Hepatocyte (in vitro differentiated cells): ENCODE data around the gene DLG2. TPM values are rescaled to one million over a fixed set of nuclear protein-coding genes. Genes with fewer than 3 reads are reported as not detected.

Source experiments
- DNase-seq: peaks from one replicate; pipeline ENCODE4 v3.0.0-alpha.2; 2016; ENCODE audit warnings: low spot score
- H2AFZ ChIP-seq: fragments of 200-600 bp; sonication (generic); 2 replicates; pipeline ENCODE4 v1.6.0; 2016; ENCODE audit warnings: antibody characterized with exemption, mild to moderate bottlenecking
- H3K27ac ChIP-seq: fragments of 200-600 bp; sonication (generic); 2 replicates; pipeline ENCODE4 v1.5.1; 2016; ENCODE audit warnings: mild to moderate bottlenecking
- H3K27me3 ChIP-seq: fragments of 200-600 bp; sonication (generic); 2 replicates; pipeline ENCODE4 v1.6.1; 2016
- H3K36me3 ChIP-seq: fragments of 200-600 bp; sonication (generic); replicated peaks from 2 replicates; pipeline ENCODE4 v1.5.1; 2016; ENCODE audit warnings: low read depth; ENCODE audit not compliant: insufficient read depth
- H3K4me1 ChIP-seq: fragments of 200-600 bp; sonication (generic); 2 replicates; pipeline ENCODE4 v1.5.1; 2016; ENCODE audit warnings: mild to moderate bottlenecking, moderate library complexity; ENCODE audit not compliant: insufficient read depth
- H3K4me2 ChIP-seq: fragments of 200-600 bp; sonication (generic); 2 replicates; pipeline ENCODE4 v1.6.0; 2016
- H3K4me3 ChIP-seq: fragments of 200-600 bp; sonication (generic); 2 replicates; pipeline ENCODE4 v1.5.1; 2016; ENCODE audit warnings: mild to moderate bottlenecking
- H3K79me2 ChIP-seq: fragments of 200-600 bp; sonication (generic); 2 replicates; pipeline ENCODE4 v1.6.0; 2017; ENCODE audit warnings: mild to moderate bottlenecking
- H3K9me2 ChIP-seq: fragments of 200-600 bp; sonication (generic); replicated peaks from 2 replicates; pipeline ENCODE4 v1.6.0; 2017; ENCODE audit warnings: mild to moderate bottlenecking; ENCODE audit not compliant: insufficient read depth
- H3K9me3 ChIP-seq: fragments of 200-600 bp; sonication (generic); 2 replicates; pipeline ENCODE4 v1.5.1; 2016; ENCODE audit warnings: low read depth, mild to moderate bottlenecking
- H4K20me1 ChIP-seq: fragments of 200-600 bp; sonication (generic); 2 replicates; pipeline ENCODE4 v1.6.0; 2016; ENCODE audit warnings: mild to moderate bottlenecking; ENCODE audit not compliant: insufficient read depth, poor library complexity, severe bottlenecking
- CTCF ChIP-seq: fragments of 200-600 bp; sonication (generic); IDR thresholded peaks from 2 replicates; pipeline ENCODE4 v1.5.1; 2016; ENCODE audit warnings: antibody characterized with exemption, mild to moderate bottlenecking; ENCODE audit not compliant: poor library complexity
- EZH2 ChIP-seq: fragments of 200-600 bp; sonication (generic); IDR thresholded peaks from 2 replicates; pipeline ENCODE4 v1.6.1; 2016; ENCODE audit warnings: antibody characterized with exemption, mild to moderate bottlenecking, borderline replicate concordance
- EZH2phosphoT487 ChIP-seq: fragments of 200-600 bp; sonication (generic); IDR thresholded peaks from one replicate; pipeline ENCODE4 v1.6.1; 2018; ENCODE audit warnings: antibody characterized with exemption, mild to moderate bottlenecking, low read depth, moderate library complexity; ENCODE audit not compliant: unreplicated experiment, severe bottlenecking
- WGBS: methylation state at CpG from one replicate; pipeline ENCODE4 v1.1.6; 2016; ENCODE audit warnings: low lambda C conversion rate; ENCODE audit errors: missing lambda C conversion rate; 5-methylcytosine and 5-hydroxymethylcytosine counted together
- polyA plus RNA-seq: library from polyadenylated mRNA; unstranded; fragments of >200 nt; fragmentation: Nextera tagmentation; extraction: Ambion mirVana; gene quantifications from 2 replicates; pipeline ENCODE4 v1.2.1, GENCODE V29; 2016
- total RNA-seq: library from RNA; depleted of rRNA; stranded (reverse); fragments of >200 nt; gene quantifications from 2 replicates; pipeline ENCODE4 v1.2.3, GENCODE V29; 2014

DLG2 gene
- total and polyA plus RNA-seq, 2 experiments from 2014 or later, result 2.6 to 6.8 TPM

DNA sequence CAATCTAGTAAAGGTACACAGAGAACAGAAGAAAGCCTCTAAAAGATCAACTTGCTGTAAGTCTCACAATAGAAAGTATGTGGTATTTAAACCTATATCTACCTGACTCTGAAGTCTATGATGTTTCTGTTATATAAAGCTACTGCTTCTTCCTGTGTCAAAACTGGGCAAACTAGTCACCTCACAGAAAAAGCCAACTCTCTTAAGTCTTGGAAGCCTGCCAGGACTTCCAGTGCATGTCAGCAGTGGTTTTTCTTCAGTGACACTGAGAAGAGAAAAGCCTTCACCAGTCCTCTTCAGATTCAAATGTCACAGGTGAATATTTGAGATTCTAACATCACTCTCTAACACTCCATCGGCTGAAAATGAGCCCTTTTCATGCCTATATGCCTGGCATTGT, 808.0 kb downstream of the DLG2 start:
- Histone ChIP-seq H3K4me3 (no peak overlapping the region), H3K79me2 (no peaks in the 10 kb centered on the region), H3K27ac (no peak overlapping the region), H4K20me1 (no peaks in the 10 kb centered on the region), H3K9me2 (no peaks in the 10 kb centered on the region), H3K4me2 (no peak overlapping the region), H3K4me1 (no peaks in the 10 kb centered on the region), H3K36me3 (no peaks in the 10 kb centered on the region), H3K9me3 (no peaks in the 10 kb centered on the region), H2AFZ (no peak overlapping the region), H3K27me3 (no peaks in the 10 kb centered on the region)
- TF ChIP-seq CTCF (no peak), EZH2phosphoT487 (no peak), EZH2 (no peak)
- WGBS, result 86% methylated on average over 1 of the region's 1 CpG
- no peak for DNase-seq

DNA sequence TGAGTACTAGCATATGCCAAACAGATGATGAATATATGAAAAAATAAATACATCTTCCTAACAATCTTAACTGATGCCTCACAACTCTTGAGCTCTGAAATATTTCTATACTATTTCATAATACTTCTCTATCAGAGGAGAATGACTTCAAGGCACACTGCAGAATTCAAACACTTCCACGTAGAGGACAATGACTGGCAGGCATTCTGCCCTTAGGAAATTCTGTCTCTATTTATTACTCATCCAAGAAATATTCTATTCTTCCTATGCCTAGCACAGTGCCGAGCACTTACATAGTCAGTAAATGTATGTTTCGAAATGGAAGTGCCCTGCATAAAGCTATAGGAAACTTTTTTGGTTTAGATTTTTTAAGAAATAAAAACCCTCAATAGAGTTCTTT, 809.1 kb downstream of the DLG2 start:
- no peak for DNase-seq
- 56% methylated on average over 3 of the region's 3 CpGs for WGBS
- no peaks in the 10 kb centered on the region for H3K36me3 ChIP-seq
- no peaks in the 10 kb centered on the region for H3K4me1 ChIP-seq
- no peak overlapping the region for H2AFZ ChIP-seq
- H3K9me2 ChIP-seq, result no peaks in the 10 kb centered on the region
- H3K4me3 ChIP-seq, result no peak overlapping the region
- no peak overlapping the region for H3K4me2 ChIP-seq
- no peak for TF ChIP-seq EZH2phosphoT487
- TF ChIP-seq EZH2, result no peak
- TF ChIP-seq CTCF, result no peak
- H3K79me2 ChIP-seq, result no peaks in the 10 kb centered on the region
- no peaks in the 10 kb centered on the region for H4K20me1 ChIP-seq
- no peaks in the 10 kb centered on the region for H3K27me3 ChIP-seq
- no peak overlapping the region for H3K27ac ChIP-seq
- H3K9me3 ChIP-seq, result no peaks in the 10 kb centered on the region

GRCh38 chr11:84812471-84812969, 814.6 kb downstream of the DLG2 start:
- TF ChIP-seq EZH2phosphoT487, result no peak
- no peak for TF ChIP-seq CTCF
- TF ChIP-seq EZH2, result no peak
- Histone ChIP-seq H3K36me3 (no peaks in the 10 kb centered on the region), H3K27me3 (no peaks in the 10 kb centered on the region), H3K9me2 (no peaks in the 10 kb centered on the region), H2AFZ (no peak overlapping the region), H3K4me1 (no peaks in the 10 kb centered on the region), H3K4me2 (no peak overlapping the region), H4K20me1 (no peaks in the 10 kb centered on the region), H3K79me2 (no peaks in the 10 kb centered on the region), H3K27ac (no peak overlapping the region), H3K9me3 (no peaks in the 10 kb centered on the region), H3K4me3 (no peak overlapping the region)
- no peak for DNase-seq
- 54% methylated on average over 3 of the region's 3 CpGs for WGBS

DNA sequence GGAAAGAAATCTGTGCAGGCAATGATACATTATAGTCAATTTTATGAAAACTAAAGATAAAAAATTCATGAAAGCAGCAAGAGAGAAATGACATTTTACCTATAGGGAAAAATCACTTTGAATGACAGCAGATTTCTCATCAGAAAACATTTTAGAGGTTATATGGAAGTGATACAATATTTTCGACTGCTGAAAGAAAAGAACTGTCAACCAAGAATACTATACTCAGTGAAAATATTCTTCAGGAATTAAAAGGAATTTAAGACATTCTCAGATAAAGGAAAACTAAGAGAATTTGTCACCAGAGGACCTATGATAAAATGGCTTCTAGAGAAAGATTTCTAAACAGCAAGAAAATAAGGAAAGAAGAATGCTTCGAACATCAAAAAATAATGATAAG, 820.8 kb downstream of the DLG2 start:
- no peak for DNase-seq

More for the DNA sequence above, 820.8 kb downstream of the DLG2 start:
- no peaks in the 10 kb centered on the region for H3K36me3 ChIP-seq
- peaks cover 9% of the 10 kb centered on the region for H3K9me3 ChIP-seq
- H3K9me2 ChIP-seq, result no peaks in the 10 kb centered on the region
- H3K4me3 ChIP-seq, result no peak overlapping the region
- TF ChIP-seq CTCF (no peak), EZH2 (no peak), EZH2phosphoT487 (no peak)
- H3K4me2 ChIP-seq, result no peak overlapping the region
- H3K27me3 ChIP-seq, result no peaks in the 10 kb centered on the region
- no peaks in the 10 kb centered on the region for H4K20me1 ChIP-seq
- 89% methylated on average over 2 of the region's 2 CpGs for WGBS
- H3K27ac ChIP-seq, result no peak overlapping the region
- no peak overlapping the region for H2AFZ ChIP-seq
- no peaks in the 10 kb centered on the region for H3K4me1 ChIP-seq
- H3K79me2 ChIP-seq, result no peaks in the 10 kb centered on the region
